ENCODE results near the gene FRAT1.
"Not testable (repeated sequence)": the region's sequence is repeated elsewhere in the genome, so short reads cannot be mapped to it uniquely, and the experiment has no call there.

DNA sequence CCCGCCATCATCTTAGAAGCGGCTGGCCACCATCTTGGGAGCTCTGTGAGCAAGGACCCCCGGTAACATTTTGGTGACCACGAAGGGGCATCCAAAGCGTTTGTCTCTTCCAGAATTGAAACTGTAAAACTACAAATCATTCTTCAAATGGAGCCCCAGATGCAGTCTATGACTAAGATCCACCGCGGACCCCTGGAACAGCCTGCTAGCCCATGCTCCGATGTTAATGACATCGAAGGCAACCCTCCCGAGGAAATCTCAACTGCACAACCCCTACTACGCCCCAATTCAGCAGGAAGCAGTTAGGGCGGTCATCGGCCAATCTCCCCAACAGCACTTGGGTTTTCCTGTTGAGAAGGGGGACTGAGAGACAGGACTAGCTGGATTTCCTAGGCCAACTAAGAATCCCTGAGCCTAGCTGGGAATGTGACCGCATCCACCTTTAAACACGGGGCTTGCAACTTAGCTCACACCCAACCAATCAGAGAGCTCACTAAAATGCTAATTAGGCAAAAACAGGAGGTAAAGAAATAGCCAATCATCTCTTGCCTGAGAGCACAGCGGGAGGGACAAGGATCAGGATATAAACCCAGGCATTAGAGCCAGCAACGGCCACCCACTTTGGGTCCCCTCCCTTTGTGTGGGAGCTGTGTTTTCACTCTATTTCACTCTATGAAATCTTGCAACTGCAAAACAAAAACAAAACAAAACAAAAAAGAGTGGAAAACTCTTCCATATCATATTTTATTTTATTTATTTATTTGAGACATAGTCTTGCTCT lies 28.3 kb upstream of the FRAT1 start:
- not testable (repeated sequence) for TF ChIP-seq POLR2A (IDR thresholded peaks at IDR 0.05; ENCODE audit: low read depth, low read length); TAF1 (IDR thresholded peaks at IDR 0.05; ENCODE audit: low read depth, low read length); POLR2AphosphoS5 (IDR thresholded peaks at IDR 0.05; ENCODE audit: low read depth, low read length); POU2F2 (IDR thresholded peaks at IDR 0.05; ENCODE audit: low read depth, low read length); SPI1 (IDR thresholded peaks at IDR 0.05; ENCODE audit: low read depth, low read length); PAX5 (IDR thresholded peaks at IDR 0.05; ENCODE audit: insufficient read depth, low read length, severe bottlenecking)
